WI38 (cell line): Measurements from ENCODE around the gene HPS5.
"Not testable (repeated sequence)": the region's sequence is repeated elsewhere in the genome, so short reads cannot be mapped to it uniquely, and the experiment has no call there.

Source experiments
- H3K4me3 ChIP-seq: 2 replicates; pipeline ENCODE4 v1.5.1; 2011; ENCODE audit warnings: low read depth, mild to moderate bottlenecking, control low read depth, low read length
- TF ChIP-seq, protein P1 (sequence below): IDR thresholded peaks from 2 replicates; pipeline ENCODE4 v1.5.1; 2012; ENCODE audit warnings: low read depth, mild to moderate bottlenecking, control low read depth, low read length

HPS5 gene

DNA sequence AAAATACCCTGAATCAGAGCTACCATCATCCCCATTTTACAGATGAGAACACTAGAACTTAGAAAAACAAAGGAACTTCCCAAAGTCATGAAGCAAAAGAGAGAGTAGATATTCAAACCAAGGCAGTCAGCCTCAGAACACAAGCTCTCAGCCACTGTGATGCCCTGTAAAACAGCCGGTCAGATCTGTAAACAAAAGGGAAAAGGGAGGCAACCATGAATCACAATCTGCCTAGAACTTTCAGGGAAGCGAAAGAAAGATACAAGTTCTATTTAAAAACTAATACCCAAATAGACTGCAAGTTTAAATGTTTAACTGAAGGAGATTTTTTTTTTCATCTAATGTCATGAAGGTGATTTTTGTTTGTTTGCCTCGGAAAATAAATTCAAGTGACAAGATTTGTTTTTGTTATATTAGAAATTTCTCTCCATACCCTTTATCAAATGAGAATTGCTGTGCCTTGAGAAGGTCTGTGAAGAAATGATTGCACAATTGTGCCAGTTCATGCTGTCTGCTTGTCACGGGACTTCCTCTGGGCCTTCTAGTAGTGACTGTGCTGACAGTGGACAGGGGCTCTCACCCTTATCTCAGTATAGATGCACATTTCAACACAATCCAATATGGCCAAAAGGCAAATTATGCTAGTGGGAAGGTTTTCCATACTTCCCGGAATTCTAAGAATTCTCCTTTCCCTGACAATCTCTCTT, 44.2 kb downstream of the HPS5 start:
- TF ChIP-seq, protein P1, sequence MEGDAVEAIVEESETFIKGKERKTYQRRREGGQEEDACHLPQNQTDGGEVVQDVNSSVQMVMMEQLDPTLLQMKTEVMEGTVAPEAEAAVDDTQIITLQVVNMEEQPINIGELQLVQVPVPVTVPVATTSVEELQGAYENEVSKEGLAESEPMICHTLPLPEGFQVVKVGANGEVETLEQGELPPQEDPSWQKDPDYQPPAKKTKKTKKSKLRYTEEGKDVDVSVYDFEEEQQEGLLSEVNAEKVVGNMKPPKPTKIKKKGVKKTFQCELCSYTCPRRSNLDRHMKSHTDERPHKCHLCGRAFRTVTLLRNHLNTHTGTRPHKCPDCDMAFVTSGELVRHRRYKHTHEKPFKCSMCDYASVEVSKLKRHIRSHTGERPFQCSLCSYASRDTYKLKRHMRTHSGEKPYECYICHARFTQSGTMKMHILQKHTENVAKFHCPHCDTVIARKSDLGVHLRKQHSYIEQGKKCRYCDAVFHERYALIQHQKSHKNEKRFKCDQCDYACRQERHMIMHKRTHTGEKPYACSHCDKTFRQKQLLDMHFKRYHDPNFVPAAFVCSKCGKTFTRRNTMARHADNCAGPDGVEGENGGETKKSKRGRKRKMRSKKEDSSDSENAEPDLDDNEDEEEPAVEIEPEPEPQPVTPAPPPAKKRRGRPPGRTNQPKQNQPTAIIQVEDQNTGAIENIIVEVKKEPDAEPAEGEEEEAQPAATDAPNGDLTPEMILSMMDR: no peak
- H3K4me3 ChIP-seq: no peak overlapping the region

DNA sequence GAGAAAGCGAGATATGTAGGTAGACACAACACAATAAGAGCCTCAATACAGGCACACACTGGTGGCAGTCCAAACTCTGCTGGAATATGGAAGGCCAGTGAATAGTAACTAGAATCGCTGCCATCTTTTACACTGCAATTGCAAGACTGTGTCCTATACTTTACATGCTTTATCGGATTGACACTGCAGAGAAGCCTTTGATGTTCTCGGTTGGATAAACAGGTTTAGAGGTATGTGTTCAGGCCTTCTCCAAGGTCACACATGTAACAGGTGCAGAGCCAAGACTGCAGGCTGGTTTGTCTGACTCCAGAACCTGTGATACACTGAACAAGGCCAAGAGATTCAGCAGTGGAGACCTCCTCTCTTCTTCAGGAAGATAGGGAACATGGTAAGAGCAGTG, 50.7 kb downstream of the HPS5 start:
- no peak overlapping the region for H3K4me3 ChIP-seq
- TF ChIP-seq, protein P1: no peak

DNA sequence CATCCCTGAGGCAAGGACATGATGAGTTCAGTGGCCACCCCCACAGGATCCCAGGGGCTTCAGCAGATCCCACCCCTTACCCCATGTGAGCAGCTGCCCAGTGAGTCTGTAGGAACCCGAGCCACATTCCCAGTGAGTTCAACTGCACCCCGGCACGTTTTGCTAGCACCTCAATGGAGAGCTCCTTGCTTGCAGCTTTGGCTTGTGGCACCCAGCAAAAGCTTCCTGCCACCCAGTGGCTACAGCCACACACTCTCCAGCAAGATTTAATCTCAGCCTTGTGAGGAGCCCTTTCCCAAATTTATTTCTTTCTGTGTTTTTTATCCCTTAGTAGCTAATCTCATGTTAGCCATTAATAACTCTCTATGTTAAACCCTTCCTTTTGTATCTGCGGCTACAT, 51.8 kb downstream of the HPS5 start:
- TF ChIP-seq, protein P1: no peak
- no peak overlapping the region for H3K4me3 ChIP-seq

DNA sequence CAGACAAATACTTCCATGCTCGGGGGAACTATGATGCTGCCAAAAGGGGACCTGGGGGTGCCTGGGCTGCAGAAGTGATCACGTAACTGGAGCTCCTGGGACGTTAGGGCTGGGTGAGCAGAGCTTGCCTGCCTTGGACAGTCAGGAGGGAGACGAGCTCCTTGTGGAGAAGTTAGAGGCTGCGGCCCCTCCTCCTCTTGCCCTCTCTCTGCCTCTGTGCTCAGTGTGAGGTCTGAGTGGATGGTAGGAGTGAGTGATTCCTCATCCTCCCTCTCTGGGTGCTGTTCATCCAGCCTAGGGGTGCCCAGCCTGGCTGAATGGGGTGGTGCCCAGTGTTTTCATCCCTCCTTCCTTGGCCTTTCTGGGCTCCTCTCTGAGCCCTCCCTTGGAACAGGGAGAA, 52.7 kb downstream of the HPS5 start:
- H3K4me3 ChIP-seq: not testable (repeated sequence)

DNA sequence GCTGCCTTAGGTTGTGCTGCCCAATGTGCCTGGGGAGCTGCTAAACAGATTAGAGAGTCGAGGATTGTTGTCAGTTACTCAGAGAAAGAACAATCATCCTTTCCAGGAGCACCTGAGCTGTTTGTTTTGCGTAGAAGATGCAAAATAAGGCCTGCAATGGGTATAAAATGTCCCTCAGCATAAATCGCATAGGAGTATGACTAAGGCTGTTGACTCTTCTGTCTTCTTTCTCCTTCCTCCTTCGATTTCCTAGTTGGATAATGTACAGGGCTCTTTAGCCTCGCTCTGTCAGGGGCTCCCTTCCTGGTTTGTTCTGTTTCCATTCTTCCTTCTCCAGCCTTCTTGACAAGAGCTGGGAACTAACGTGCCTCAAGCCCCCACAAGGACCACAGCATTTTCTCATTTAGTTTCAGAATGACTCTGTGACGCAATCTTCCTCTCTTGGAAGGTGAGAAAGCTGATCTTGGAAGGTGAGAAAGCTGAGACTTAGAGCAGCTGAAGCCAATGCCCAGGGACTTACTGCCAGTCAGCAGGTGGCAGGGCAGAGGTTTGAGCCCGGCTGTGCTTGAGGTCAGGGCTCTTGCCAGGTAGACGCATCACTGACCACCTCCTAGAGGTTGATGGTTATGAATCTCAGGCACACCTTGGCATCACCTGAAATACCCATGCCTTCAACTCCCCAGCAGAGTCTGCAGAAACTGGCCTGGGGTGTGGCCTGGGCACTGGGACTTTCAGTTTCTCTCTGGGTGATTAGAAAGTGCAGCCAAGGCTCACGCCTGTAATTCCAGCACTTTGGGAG, 54.4 kb downstream of the HPS5 start:
- H3K4me3 ChIP-seq: not testable (repeated sequence)

DNA sequence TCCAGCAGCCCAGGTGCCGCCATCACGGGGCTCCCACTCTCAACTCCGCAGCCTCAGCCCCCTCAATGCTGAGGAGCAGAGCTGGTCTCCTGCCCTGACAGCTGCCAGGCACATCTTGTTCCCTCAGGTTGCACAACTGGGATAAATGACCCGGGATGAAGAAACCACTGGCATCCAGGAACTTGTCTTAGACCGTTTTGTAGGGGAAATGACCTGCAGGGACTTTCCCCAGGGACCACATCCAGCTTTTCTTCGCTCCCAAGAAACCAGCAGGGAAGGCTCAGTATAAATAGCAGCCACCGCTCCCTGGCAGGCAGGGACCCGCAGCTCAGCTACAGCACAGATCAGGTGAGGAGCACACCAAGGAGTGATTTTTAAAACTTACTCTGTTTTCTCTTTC, 56.0 kb downstream of the HPS5 start, which contains the start of gene SAA1:
TSS of gene SAA1 (plus strand) at position 316 of the 400 bp plus-strand sequence. CDS start 624 bp downstream, outside the sequence.
- TF ChIP-seq, protein P1: no peak
- no peak within 1 kb of the TSS for H3K4me3 ChIP-seq

DNA sequence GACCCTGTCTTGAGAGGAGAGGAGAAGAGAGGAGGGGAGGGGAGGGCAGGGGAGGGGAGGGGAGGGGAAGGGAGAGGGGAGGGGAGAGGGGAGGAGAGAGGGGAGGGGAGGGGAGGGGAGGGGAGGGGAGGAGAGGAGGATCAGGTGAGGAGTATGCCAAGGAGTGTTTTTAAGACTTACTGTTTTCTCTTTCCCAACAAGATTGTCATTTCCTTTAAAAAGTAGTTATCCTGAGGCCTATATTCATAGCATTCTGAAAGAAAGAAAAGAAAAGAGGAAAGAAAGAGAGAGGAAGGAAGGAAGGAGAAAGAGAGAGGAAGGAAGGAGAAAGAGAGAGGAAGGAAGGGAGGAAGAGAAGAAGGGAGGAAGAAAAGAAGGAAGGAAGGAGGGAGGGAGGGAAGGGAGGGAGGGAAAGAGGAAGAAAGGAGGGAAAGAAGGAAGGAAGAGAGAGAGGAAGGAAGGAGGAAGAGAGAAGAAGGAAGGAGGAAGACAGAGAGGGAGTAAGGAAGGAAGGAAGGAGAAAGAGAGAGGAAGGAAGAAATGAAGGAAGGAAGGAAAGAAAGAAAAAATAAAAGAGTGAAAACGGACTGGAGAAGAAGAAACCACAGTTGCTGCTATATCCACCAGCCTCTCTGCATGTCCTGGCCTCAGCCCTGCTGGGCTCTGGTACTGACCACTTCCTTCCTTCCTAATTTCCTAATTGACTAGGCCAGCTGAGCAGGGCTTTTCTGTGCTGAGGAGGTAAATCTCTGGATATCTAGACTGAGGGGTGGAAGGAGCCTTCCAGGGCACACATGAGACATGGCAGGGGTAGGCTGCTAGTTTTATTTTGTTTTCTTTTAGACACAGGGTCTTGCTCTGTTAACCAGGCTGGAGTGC, 57.0 kb downstream of the HPS5 start:
- TF ChIP-seq, protein P1: no peak

DNA sequence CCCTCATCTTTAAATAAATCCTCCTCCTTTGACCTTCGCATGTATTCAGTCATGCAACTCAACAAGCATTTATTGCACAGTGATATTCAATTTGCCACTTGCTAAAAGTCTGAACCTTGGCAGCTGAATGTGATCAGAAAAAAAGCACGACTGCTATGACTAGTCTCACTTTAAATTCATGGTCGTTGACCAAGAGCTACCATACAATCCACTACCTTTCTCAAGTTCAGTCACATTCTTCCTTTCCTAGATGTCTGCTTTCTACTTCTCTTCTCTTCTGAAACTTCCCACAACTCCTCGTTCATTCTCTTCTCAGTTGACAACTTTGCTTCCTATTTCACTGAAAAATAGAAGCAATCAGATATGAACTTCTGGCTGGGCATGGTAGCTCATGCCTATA, 57.9 kb downstream of the HPS5 start:
- TF ChIP-seq, protein P1: no peak
- no peak overlapping the region for H3K4me3 ChIP-seq

More for the DNA sequence above, 57.0 kb downstream of the HPS5 start:
- H3K4me3 ChIP-seq: no peak overlapping the region

DNA sequence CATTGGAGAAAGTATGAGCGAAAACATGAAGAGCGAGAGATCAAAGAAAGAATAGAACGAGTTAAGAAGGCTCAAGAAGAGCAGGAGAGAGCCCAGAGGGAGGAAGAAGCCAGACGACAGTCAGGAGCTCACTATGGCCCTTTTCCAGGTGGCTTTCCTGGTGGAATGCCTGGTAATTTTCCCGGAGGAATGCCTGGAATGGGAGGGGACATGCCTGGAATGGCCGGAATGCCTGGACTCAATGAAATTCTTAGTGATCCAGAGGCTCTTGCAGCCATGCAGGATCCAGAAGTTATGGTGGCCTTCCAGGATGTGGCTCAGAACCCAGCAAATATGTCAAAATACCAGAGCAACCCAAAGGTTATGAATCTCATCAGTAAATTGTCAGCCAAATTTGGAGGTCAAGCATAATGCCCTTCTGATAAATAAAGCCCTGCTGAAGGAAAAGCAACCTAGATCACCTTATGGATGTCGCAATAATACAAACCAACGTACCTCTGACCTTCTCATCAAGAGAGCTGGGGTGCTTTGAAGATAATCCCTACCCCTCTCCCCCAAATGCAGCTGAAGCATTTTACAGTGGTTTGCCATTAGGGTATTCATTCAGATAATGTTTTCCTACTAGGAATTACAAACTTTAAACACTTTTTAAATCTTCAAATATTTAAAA, 59.1 kb downstream of the HPS5 start:
- H3K4me3 ChIP-seq: not testable (repeated sequence)
